Measurements from ENCODE around the gene TSN.

DNA sequence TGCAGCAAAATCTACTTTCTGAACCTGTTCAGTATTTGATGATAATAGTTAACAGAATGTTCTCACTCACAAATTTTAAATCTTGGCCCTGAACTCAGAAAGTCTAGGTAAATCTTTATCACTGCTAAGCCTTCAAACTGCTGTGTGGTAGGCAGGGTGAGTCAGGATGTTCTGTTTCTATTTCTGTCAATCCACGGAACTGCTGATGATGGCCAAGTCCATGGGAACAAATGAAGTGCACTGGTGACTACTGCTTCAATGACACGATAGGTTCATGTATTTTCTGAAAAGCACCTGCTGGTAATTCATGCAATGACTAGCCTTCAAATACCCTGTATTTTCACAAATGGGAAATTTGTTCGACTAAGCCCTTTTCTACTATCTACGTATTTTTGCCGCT lies 33.0 kb upstream of the TSN start:
- TF ChIP-seq MXI1 (conservative IDR thresholded peaks at IDR 0.05; ENCODE audit: poor library complexity, severe bottlenecking) = no peak
- TF ChIP-seq, protein P1, sequence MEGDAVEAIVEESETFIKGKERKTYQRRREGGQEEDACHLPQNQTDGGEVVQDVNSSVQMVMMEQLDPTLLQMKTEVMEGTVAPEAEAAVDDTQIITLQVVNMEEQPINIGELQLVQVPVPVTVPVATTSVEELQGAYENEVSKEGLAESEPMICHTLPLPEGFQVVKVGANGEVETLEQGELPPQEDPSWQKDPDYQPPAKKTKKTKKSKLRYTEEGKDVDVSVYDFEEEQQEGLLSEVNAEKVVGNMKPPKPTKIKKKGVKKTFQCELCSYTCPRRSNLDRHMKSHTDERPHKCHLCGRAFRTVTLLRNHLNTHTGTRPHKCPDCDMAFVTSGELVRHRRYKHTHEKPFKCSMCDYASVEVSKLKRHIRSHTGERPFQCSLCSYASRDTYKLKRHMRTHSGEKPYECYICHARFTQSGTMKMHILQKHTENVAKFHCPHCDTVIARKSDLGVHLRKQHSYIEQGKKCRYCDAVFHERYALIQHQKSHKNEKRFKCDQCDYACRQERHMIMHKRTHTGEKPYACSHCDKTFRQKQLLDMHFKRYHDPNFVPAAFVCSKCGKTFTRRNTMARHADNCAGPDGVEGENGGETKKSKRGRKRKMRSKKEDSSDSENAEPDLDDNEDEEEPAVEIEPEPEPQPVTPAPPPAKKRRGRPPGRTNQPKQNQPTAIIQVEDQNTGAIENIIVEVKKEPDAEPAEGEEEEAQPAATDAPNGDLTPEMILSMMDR (IDR thresholded peaks at IDR 0.05; ENCODE audit: poor library complexity, severe bottlenecking) = no peak
- no peak for TF ChIP-seq EP300 (conservative IDR thresholded peaks at IDR 0.05; ENCODE audit: poor library complexity, severe bottlenecking)
- TF ChIP-seq POLR2AphosphoS5 (IDR thresholded peaks at IDR 0.05) = no peak
